NK-92 (cell line): ENCODE measurements around the gene AEBP1.
"Not testable (repeated sequence)": the region's sequence is repeated elsewhere in the genome, so short reads cannot be mapped to it uniquely, and the experiment has no call there.

Source experiments
- DNase-seq: peaks from one replicate; lab custom pipeline; 2025; ENCODE audit not compliant: unreplicated experiment; lab: John Stamatoyannopoulos, UW

AEBP1 gene

DNA sequence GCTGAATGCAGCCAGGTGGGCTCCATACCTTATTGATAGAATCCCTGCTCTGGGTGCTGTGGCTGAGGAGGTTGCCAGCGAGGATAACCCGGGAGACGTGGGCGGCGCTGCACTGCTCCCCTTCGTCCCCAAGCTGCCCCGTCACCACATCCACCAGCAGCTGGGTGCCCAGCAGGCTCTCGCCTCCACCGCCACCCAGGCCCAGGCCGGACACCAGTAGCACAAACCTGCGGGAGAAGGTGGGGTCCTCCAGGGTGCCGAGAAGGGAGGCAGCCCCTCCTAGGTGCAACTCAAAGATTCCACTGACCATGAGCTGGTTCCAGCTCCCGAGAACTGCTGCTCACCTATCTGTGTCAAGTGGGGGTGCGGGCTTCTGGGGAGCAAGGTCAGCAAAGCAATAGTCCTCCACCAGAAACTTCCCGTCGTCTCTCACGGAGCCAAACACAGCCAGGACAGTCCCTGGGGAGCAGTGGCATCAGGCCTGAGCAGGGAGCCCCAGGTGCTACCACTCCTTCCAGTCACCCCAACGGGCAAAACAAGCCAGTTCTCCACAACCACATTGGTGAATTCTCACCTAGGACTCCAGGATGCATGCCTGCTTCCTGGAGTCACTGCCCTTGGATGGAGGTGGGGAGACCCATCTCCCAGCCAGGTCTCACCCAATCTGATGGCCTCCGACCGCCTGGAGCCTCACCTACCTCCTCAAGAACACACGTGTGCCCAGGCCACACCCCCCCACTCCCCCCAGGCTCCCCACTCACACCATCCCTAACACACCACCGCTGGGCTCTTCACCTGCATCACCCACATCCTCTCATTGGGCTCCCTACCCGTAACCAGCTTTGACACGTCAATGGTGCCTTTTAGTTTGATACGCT lies 12.9 kb downstream of the AEBP1 start:
- DNase-seq = no peak

DNA sequence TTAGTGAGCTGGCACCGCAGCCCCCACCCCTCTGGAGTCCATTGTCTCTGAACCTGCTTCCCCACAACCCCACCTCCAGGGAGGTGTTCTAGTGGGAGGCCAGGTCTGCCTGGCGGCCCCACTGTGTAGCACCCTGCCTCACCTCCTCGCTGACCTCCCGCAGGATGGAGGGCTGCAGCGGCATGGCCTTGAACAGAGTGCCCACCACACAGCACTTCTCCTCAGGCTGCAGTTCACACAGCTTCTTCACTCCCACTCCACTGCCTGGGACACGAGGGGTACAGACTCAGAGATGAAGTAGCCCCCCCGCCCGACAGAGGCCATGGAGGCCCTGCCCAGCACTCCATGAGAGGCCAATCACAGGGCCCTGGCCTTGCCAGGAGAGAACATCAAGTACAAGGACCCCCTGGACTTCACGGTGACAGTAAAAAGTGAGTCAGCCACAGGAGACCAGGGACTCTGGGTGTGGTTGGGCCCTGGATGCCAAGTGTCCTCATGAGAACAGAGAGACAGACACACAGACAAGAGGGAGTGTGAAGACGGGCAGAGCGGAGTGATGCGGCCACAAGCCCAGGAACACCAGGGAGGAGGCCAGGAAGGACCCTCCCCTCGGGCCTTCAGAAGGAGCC lies 13.8 kb downstream of the AEBP1 start:
- DNase-seq = no peak

DNA sequence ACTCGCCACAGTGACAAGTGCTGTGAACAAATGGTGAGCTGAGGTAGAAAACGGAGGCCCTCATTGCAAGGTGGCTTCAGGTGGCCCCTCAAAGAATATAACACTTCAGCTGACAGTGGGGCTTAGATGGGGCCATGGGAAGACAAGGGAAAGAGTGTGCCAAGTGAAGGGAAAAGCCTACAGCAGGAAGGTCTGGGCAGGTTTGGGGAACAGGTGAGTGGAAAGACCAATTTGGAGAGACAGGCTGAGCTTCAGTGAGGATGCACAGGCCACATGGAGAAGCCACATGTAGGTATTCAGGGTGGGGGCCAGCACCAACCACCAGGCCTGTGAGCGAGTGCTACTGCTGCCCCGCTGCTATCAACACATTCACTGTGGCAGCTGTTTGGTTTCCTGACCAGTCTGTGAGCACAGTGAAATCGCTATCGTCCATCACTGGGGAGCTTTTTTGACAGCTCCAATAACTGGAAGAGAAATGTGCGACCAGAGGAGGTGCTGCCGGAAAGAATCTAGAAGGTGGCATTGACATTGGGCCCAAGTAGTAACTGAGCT lies 15.8 kb downstream of the AEBP1 start:
- DNase-seq = no peak

DNA sequence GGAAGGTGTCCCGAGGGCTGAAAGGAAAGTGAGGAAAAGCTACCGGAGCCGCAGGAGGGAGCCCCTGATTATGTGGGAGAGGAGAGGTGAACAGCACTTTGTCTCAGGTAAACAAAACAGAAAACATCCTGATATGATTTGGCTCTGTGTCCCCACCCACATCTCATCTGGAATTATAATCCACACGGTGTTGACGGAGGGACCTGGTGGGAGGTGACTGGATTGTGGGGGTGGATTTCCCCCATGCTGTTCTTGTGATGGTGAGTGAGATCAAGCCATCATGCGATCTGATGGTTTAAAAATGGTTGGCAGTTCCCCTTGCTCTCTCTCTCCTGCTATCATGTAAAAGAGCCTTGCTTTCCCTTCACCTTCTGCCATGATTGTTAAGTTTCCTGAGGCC lies 16.2 kb downstream of the AEBP1 start:
- no peak for DNase-seq

DNA sequence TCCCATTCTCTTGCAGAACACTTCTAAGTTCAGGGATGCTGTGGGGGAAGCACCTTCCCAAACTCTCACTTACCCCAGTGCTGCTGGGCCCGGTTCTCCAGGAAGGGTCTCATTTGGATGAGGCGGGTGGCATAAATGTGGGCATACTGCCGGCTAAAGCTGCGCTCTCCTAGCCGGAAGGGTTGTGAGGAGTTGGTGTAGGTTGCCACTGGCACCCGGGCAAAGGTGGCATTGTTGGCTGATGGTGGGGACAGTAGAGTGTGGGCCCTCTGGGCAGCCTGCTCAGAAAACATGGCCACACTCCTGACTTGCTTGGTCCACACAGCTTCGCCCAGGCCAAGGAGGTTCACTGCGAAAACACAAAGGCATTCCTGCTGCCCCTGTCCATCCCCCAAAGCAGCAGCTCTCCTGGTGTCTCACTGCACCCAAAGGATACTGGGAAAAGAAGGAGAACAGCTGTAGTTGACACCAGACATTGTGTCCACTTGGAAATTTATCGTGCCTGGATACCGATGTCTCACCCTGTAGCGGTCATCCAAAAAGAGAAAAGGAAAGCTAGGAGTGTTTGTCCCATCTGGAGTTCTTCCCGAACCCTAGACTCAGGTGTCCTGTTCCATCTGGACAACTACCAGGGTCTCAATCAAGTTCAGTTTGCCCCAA lies 17.7 kb downstream of the AEBP1 start:
- no peak for DNase-seq

DNA sequence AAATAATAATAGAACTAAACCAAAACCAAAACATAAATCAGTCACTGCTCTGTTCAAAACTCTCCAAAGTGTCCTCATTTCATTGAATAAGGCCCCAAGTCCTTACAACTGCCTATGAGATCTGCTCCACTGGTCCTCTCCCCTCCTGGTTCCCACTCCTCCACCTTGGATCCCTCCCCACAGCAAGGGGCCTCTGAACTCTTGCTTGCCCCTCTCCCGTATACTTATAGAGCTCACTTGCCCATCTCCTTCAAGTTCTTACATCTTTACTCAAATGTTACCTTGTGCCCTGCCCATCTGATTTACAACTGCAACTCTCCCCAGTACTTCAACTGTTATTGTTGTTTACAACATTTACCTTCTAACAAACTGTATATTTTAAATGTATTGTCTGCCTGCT lies 18.4 kb downstream of the AEBP1 start:
- DNase-seq = no peak

DNA sequence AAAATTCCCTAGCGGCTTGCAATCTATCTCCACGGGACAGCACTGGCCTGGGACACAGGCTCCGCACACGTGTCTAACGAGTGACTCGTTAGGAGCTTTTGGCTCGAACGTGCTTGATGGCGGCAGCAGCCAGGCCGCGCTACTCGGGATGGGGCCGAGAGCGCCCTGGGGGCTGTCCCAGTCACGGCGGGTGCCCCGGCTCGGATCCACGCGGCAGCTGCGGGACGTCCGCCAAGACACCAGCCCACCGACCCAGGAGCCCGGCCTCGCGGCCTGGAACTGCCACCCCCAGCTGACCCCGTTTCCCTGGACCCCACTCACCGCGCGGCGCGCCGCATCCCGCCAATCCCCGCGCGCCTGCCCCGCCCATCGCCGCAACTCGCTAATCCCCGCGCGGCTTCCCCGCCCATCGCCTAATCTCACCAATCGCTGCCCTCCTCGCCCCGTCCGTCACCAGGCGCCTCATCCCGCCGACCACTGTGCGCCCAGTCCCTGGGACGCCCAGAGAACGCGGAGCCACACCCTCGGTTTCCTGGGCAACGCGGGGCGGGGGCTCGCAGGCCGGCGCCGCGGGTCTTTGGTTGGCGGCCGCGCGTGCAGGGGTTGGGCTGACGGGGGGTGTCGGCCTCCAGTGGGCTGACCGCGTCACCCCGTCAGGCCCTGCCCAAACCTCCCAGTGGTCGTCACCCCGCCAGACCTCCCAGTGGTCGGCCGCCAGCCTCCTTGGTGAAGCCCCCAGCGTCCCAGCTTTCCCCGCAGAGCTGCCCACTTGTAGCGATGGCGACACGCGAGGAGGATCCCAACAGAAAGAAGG lies 19.3 kb downstream of the AEBP1 start, which contains the start of gene POLD2:
TSS of gene POLD2 (minus strand) at position 359 of the 814 bp plus-strand sequence. CDS start 1,495 bp downstream, outside the sequence.
- peak; percentile 75 for DNase-seq

DNA sequence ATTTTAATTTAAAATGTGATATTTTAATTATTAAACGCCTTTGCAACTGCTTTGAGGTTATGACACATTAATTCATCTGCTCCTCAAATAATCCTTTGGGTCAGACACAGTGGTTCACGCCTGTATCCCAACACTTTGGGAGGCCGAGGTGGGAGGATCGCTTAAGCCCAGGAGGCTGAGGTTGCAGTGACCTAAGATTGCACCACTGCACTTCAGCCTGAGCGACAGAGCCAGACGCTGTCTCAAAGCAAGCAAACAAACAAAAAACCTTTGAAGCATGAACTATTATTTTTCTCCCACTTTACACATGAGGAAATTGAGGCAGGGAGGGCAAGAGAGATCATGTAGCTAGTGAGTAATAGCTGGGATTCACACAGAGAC lies 20.7 kb downstream of the AEBP1 start:
- no peak for DNase-seq

DNA sequence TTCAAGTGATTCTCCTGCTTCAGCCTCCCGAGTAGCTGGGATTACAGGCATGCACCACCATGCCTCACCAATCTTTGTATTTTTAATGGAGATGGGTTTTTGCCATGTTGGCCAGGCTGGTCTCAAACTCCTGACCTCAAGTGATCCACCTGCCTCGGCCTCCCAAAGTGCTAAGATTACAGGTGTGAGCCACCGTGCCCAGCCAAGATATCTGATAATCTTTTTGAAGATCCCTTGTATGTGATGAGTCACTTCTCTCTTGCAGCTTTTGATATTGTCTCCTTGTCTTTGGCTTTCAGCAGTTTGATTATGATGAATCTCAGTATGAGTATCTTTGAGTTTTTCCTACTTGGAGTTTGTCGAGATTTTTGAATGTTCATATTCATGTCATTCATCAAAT lies 22.4 kb downstream of the AEBP1 start:
- DNase-seq = not testable (repeated sequence)

DNA sequence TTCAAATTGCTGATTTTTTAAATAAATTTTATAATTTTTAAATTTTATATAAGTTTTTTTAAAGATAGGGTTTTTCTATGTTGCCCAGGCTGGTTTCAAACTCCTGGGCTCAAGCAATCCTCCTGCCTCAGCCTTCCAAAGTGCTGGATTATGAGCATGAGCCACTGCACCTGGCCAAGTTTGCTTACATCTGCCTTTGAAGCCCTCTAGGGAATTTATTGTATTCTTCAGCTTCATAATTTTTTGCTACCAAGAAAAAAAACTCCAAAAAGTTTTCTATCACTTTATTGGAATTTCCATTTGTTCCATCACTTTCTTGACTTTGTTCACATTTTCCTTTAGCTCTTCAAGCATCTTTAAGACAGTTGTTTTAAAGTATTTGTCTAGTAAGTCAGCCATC lies 23.0 kb downstream of the AEBP1 start:
- DNase-seq = no peak

DNA sequence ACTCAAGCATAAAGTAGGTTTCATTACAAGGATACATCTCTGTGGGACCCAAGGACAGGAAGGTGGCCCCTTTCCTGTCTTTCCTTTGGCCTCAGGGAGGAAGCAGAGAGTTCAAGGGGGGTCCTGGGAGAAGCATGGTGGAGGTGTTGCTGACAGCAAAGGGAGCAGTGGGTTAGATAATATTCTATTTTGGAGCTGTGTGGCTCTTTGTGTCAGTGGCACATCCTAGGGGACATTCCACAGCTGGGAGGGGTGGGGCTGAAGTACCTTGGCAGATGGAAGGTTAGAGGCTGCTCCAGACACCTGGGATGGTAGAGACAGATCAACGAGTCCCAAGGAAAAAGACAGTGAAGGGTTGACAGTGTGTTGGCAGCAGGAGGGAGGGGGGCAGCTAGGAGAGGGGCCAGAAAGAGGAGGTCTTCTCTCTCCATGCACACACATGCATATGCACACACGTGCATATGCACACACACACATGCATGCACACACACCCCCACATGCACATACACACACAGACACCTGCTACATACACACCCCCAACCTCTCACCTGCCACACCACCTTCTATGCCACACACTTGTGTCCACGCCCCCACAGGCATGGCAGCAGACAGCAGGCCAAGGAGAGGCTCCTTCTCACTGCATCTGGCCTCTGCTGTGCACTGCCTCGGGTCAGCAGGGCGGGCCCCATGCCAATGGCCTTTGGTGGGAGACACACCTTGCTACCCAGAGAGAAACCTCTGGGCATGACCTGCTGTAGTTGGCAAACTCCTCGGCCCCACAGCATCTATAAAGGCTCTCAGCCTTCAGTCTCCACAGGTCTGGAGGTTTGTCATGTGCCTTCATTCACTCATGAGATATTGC lies 24.8 kb downstream of the AEBP1 start:
- DNase-seq = no peak

DNA sequence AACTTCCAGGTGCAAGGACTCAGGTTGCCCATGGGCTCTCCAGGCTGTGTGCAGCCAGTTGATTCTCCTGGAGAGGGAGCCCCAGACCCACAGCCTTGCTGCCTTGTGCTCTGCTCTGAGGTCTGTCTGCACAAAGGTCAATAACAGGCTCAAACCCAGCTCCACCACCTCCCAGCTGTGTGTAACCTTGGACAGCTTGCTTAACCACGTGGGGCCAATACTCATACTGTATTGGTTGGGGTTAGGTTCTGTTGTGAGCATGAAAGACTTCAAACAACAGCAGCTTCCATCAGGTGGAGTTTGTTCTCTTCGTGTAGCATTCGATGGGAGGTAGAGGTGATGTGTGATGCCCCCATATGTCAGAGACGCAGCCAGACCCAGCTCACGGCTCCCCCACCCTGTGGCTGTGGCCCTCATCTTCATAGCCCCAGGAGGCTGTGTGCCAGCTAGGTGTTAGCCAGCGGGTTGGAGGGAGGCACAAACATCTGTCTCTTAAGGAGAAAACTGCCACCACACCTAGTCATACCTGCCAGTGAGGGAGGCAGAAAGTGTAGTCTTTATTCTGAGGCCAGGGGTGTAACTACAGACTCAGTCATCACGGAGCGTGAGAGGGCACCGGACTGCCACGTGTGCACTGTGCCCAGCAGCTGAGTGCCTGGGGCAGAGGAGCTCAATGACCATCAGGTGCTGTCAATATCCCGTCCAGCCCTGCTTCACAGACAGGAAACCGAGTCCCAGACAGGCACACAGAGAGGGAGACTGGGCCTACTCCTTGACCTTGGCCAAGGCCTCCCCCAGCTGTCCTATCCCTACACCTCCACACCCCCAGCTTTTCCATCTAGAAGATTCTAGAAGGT lies 27.3 kb downstream of the AEBP1 start:
- no peak for DNase-seq

DNA sequence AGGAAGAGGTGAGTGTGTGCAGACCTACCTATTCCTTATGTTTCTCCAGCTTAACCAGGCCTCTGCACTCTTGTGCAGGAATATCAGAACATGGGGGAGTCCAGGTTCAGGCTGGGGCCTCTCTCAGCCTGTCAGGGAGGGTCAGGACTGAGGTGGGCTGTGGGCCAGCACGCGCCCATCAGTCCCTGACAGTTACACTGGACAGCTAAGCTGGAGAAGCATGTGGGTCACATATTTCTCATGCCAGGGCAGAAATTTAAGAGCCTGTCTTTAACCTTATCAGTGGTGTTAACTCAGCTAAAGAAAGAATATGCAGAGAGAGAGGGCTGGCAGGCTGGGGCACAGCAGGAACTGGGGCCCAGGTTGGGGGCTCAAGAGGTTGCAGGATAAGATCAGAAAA lies 27.9 kb downstream of the AEBP1 start:
- DNase-seq = no peak

DNA sequence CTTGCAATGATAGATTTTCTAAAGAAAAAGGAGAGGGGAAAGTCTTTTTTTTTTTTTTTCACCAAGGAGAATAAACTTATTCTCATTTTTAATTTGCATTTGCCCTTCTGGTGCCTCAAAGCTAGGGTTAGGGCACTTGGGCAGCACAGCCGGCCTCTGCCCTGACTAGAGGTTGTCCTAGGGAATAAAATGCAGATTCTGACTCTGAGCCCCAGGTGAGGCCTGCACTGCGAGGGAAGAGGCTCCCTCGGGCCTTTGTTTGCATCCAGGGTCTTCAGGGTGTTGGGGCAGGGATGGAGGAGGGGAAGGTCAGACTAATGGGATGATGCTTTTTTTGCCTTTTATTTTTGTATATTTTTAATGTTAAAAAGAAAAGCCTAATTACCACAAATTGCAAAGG lies 29.1 kb downstream of the AEBP1 start:
- no peak for DNase-seq

DNA sequence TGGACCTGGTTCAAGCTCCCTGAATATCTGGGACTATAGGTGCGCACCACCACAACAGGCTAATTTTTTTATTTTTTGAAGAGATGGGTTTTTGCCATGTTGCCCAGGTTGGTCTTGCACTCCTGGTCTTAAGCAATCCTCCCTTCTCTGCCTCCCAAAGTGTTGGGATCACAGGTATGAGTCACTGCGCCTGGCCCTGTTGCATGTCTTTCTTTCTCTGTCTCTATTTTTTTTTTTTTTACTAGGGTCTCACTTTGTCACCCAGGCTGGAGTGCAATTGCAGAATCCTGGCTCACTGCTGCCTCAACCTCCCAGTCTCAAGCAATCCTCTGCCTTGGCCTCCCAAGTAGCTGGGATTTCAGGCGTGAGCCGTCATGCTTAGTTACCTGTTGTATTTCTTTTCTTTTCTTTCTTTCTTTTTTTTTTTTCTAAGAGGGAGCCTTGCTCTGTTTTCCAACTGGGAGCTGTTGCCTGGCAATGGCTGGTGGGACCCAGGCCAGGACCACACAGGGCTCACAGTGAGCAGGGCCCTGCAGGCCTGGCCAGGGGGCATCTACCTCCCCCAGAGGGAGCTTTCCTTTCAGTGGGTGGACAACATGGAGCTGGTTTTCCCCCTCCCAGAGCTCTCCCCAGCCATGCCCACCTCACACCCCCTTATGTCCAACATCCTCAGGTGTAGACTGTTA lies 30.9 kb downstream of the AEBP1 start:
- no peak for DNase-seq

DNA sequence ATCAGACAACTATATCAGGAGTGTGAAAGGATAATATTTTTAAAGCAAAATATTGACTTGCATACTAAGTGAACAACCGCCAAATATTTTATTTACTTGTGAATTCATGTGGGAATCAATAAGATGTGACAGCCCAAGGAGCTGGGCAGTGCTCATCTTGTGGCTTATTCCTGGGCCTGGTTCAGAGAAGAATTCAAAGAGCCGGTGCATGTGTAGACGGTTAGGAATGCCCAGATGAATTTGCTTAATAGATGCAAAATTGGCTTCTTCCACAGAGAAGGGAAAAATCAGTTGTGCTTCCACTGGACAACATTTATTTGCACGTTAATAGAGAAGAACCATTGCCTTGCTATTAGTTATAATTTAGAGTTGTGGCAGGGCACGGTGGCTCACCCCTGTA lies 32.6 kb downstream of the AEBP1 start:
- DNase-seq = no peak

DNA sequence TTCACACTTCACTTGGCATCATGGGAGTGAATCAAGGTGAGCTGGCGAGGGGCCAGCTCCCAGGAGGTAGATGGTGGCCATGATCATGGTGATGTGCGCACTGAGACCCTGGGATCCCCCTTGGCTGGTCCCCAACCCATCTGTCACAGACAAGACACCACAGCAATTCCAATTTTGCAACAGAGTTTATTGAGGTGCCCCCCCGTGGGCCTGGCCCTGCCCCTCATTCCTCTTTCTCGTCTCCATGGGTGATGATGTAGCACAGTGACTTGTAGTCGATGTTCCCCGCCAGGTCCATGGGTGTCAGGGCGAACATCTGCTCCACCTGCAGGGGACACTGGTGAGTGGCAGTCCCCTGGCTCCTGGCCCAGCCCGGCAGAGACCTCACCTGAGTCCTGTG lies 34.6 kb downstream of the AEBP1 start:
- no peak for DNase-seq

DNA sequence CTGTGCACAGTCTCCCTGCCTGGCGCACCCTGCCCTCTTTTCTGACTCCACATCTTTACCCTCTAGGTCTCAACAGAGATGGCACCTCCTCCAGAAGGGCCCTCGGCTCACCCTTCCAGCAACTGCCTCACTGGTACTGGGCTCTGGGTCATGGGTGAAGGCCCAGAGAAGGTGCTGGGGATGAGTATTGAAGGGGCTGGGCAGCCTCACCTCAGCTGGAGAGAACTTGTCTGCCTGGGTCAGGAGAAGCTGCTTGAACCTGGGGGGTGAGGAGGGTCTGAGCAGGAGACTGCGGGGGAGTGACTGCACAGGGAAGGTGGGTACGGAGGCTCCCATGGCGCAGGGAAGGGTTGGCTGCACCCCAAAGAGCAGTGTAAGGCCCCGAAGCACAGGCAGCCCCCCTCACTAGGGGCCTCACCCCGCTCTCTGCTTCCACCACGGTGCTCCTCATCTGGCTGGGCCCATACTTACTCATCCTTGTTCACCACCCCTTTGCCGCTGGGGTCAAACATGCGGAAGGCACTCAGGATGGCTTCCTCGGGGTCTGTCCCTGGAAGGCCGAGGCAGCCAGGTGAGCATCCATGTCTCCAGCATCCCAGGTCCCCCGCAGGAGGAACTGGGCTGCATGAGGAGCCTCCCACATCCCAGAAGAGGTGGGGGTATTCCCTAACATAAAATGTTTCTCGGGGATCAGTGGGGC lies 35.3 kb downstream of the AEBP1 start:
- DNase-seq = no peak
